CD4-positive, alpha-beta T cell (primary cell): Measurements from ENCODE around the gene PRR29. TPM values are rescaled to one million over a fixed set of nuclear protein-coding genes. Genes with fewer than 3 reads are reported as not detected.
"Not testable (repeated sequence)": the region's sequence is repeated elsewhere in the genome, so short reads cannot be mapped to it uniquely, and the experiment has no call there.

Experiments
- ATAC-seq: fragments of 200-7000 bp; cut with Tn5 transposase; one replicate; pipeline ENCODE4 v1.10.0; 2022; ENCODE audit warnings: mild to moderate bottlenecking; ENCODE audit not compliant: poor library complexity
- CTCF ChIA-PET: fragments of 350-600 bp; sonication (Branson Sonifier 250); formaldehyde crosslinking; loops from one replicate; lab custom pipeline; 2021; ENCODE audit warnings: antibody characterized with exemption, inconsistent platforms; lab: Charles Lee
- POLR2A ChIA-PET: fragments of 350-600 bp; sonication (Branson Sonifier 250); formaldehyde crosslinking; loops from one replicate; lab custom pipeline; 2021; ENCODE audit warnings: antibody characterized with exemption, inconsistent platforms; lab: Charles Lee
- DNase-seq, 14 experiments: peaks; one replicate each; pipeline ENCODE4 v3.0.0-alpha.2; 2013 to 2020; ENCODE audit warnings: mixed read lengths in 2 of 14
- H3K27ac ChIP-seq, 2 donors: one replicate each; pipeline versions ENCODE4 v1.5.1 to v1.7.0; 2013; ENCODE audit warnings: low read length in 2 of 2, low read depth in 1 of 2, mild to moderate bottlenecking in 1 of 2
- H3K27me3 ChIP-seq, 2 experiments: 1 replicate in 1 of 2; 2 replicates in 1 of 2; pipeline versions ENCODE4 v1.6.1 to v1.7.0; 2013; ENCODE audit warnings: low read length in 2 of 2, control low read depth in 1 of 2, mild to moderate bottlenecking in 1 of 2, moderate library complexity in 1 of 2; ENCODE audit not compliant: insufficient read depth in 2 of 2, control insufficient read depth in 1 of 2
- H3K36me3 ChIP-seq: one replicate; pipeline ENCODE4 v1.6.1; 2013; ENCODE audit warnings: low read length, control low read depth; ENCODE audit not compliant: insufficient read depth
- H3K4me1 ChIP-seq: one replicate; pipeline ENCODE4 v1.6.1; 2013; ENCODE audit warnings: low read length, control low read depth; ENCODE audit not compliant: insufficient read depth
- H3K4me3 ChIP-seq: one replicate; pipeline ENCODE4 v1.5.1; 2013; ENCODE audit warnings: mild to moderate bottlenecking, low read length, moderate library complexity
- H3K9me3 ChIP-seq, 2 experiments: 1 replicate in 1 of 2; 2 replicates in 1 of 2; pipeline versions ENCODE4 v1.6.1 to v1.7.0; 2013; ENCODE audit warnings: low read length in 2 of 2, mild to moderate bottlenecking in 2 of 2, control low read depth in 1 of 2, moderate library complexity in 1 of 2; ENCODE audit not compliant: control insufficient read depth in 1 of 2, insufficient read depth in 1 of 2
- H3K27ac Mint-ChIP-seq: one replicate; pipeline ENCODE4 v1.8.0; 2020; ENCODE audit warnings: mixed read lengths
- H3K27me3 Mint-ChIP-seq: one replicate; pipeline ENCODE4 v1.8.0; 2021; ENCODE audit warnings: mixed read lengths
- H3K36me3 Mint-ChIP-seq: one replicate; pipeline ENCODE4 v1.8.0; 2021; ENCODE audit warnings: low read depth, mixed read lengths
- H3K4me1 Mint-ChIP-seq: one replicate; pipeline ENCODE4 v1.8.0; 2021; ENCODE audit warnings: low read depth, mixed read lengths
- H3K4me3 Mint-ChIP-seq: one replicate; pipeline ENCODE4 v1.8.0; 2020; ENCODE audit warnings: mild to moderate bottlenecking, mixed read lengths
- H3K9me3 Mint-ChIP-seq: one replicate; pipeline ENCODE4 v1.8.0; 2020; ENCODE audit warnings: mixed read lengths
- CTCF ChIP-seq: fragments of 200-600 bp; IDR thresholded peaks from one replicate; pipeline ENCODE4 v1.8.0; 2022; ENCODE audit warnings: antibody characterized with exemption, mild to moderate bottlenecking
- intact Hi-C, 2 experiments: fragments of 100-400 bp; cut with DNase I in 1 of 2; cut with micrococcal nuclease in 1 of 2; formaldehyde crosslinking; loops; one replicate each; pipeline versions ENCODE4 v1.15.1 to v1.9.0; 2023 to 2025; cut with DNase I, micrococcal nuclease
- total RNA-seq, 174 experiments: library from RNA in 2 of 174; stranded (reverse) in 2 of 174; gene quantifications; one replicate each; pipeline ENCODE4 v1.2.3 and lab custom pipeline; 2021 to 2026

PRR29 gene
- total RNA-seq, 2 experiments from 2014 or later, result 0.56 to 0.71 TPM

GRCh38 chr17:63975541-63976092, 22.5 kb upstream of the PRR29 start:
- TF ChIP-seq CTCF, result no peak
- Histone ChIP-seq H3K4me3 (no peak overlapping the region), H3K36me3 (no peaks in the 10 kb centered on the region), H3K27me3 (peaks cover 0 to 3% of the 10 kb centered on the region in 2 experiments), H3K27ac (no peak overlapping the region), H3K9me3 (no peaks in the 10 kb centered on the region), H3K4me1 (no peaks in the 10 kb centered on the region)
- ATAC-seq (no peak), DNase-seq (no peak)
- POLR2A ChIA-PET, result no interaction called here
- intact Hi-C loops, result no loop called here
- Mint-ChIP-seq H3K27ac (no peak overlapping the region), H3K4me1 (no peaks in the 10 kb centered on the region), H3K27me3 (no peaks in the 10 kb centered on the region), H3K9me3 (no peaks in the 10 kb centered on the region), H3K36me3 (no peaks in the 10 kb centered on the region), H3K4me3 (no peak overlapping the region)
- CTCF ChIA-PET, result interaction anchor here (0.8 kb wide), 1 partner anchor 50 kb away, joined by 4 read pairs; no protein-coding TSS in a partner anchor

- intact Hi-C loops, result no loop called here
- ATAC-seq, result no peak
- H3K27ac Mint-ChIP-seq, result no peak overlapping the region
- TF ChIP-seq CTCF, result no peak
- no peaks in the 10 kb centered on the region for H3K36me3 Mint-ChIP-seq
- H3K4me1 ChIP-seq, result no peaks in the 10 kb centered on the region
- H3K27ac ChIP-seq, result no peak overlapping the region
- no peak overlapping the region for H3K4me3 ChIP-seq
- ChIA-PET POLR2A (interaction anchor here (0.9 kb wide), 1 partner anchor 169 kb away, joined by 3 read pairs; no protein-coding TSS in a partner anchor), CTCF (no interaction called here)
- H3K4me3 Mint-ChIP-seq, result no peak overlapping the region
- no peaks in the 10 kb centered on the region for H3K27me3 Mint-ChIP-seq
- peaks cover 0 to 3% of the 10 kb centered on the region in 2 experiments for H3K27me3 ChIP-seq
- no peak for DNase-seq
- H3K9me3 ChIP-seq, result peaks cover under 1 to 4% of the 10 kb centered on the region in 2 experiments
- H3K4me1 Mint-ChIP-seq, result no peaks in the 10 kb centered on the region
- no peaks in the 10 kb centered on the region for H3K36me3 ChIP-seq
- H3K9me3 Mint-ChIP-seq, result no peaks in the 10 kb centered on the region
Measured at GRCh38 chr17:63976702-63977101, 21.4 kb upstream of the PRR29 start.

DNA sequence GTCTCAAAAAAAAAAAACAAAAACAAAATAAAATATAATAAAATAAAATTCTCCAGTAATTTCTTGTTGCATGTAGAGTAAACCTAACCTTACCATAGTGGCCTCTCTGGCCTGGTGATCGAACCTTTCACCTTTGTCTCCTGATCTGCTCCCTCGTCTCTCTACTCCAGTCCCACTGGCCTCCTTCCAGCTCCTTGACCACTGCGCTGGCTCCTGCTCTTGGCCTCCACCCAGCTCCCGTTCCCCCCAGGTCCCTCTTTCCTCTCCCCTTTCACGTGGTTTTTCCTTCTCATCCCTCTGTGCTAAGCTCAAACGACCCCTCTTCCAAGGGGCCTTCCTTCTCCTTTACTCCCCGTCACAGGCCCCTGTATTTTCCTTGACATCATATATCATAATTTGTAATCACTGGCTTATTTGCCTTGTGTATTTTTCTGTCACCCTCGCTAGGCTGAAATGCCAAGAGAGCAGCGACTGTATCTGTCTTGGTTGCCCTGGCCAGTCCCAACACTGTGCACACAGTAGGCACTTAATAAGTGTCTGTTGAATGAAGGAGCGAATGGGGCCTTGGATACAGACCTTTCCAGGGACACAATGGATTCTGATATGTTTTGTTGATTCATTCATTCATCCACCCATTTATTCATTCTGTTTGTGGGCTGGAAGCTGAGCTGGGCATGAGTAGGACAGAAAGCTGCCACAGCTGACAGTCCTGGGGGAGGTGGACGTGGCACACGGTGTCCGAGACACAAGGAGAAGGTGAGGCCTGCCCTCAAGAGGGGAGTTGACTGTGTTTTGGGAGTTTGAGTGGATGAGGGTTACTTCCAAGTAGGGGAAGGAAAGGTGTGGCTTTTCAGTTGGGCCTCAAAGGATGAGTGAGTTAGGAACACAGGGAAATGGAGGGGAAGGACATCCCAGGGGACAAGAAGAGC, 19.6 kb upstream of the PRR29 start:
- ChIA-PET POLR2A (interaction anchor here (0.9 to 1.4 kb wide), 2 partner anchors 47 kb away, joined by 3 to 5 read pairs; partner anchors contain the start of gene CD79B), CTCF (interaction anchor here (1.0 to 1.4 kb wide), 2 partner anchors 12 to 20 kb away, joined by 3 to 4 read pairs; no protein-coding TSS in a partner anchor)
- Mint-ChIP-seq H3K27me3 (no peaks in the 10 kb centered on the region), H3K27ac (no peak overlapping the region), H3K4me1 (no peaks in the 10 kb centered on the region), H3K36me3 (no peaks in the 10 kb centered on the region), H3K9me3 (peaks cover 2% of the 10 kb centered on the region), H3K4me3 (no peak overlapping the region)
- DNase-seq (no peak), ATAC-seq (no peak)
- TF ChIP-seq CTCF, result no peak
- H3K4me3 ChIP-seq, result no peak overlapping the region
- no peaks in the 10 kb centered on the region for H3K4me1 ChIP-seq
- H3K9me3 ChIP-seq, result peaks cover 6 to 12% of the 10 kb centered on the region in 2 experiments
- no peak overlapping the region for H3K27ac ChIP-seq
- intact Hi-C loops, result loop anchor here in 1 of 2 experiments (2.0 kb wide), 1 partner anchor 18 kb away; no protein-coding TSS in a partner anchor
- H3K36me3 ChIP-seq, result no peaks in the 10 kb centered on the region
- peaks cover 0 to 3% of the 10 kb centered on the region in 2 experiments for H3K27me3 ChIP-seq

- ATAC-seq, DNase-seq, CTCF ChIA-PET, H3K27ac ChIP-seq, H3K27ac Mint-ChIP-seq, H3K27me3 ChIP-seq, H3K36me3 Mint-ChIP-seq, H3K36me3 ChIP-seq, H3K9me3 Mint-ChIP-seq, H3K4me3 ChIP-seq, intact Hi-C loops, H3K27me3 Mint-ChIP-seq, H3K4me3 Mint-ChIP-seq, POLR2A ChIA-PET: not testable (repeated sequence)
- Histone ChIP-seq H3K9me3 (peaks cover 6 to 12% of the 10 kb centered on the region in 2 experiments), H3K4me1 (peaks cover 25% of the 10 kb centered on the region)
- peaks cover 22% of the 10 kb centered on the region for H3K4me1 Mint-ChIP-seq
Measured at GRCh38 chr17:63982641-63983040, 15.5 kb upstream of the PRR29 start.
